SU-DHL-6 (cell line): ENCODE data around the gene LRRC53.

Experiments used
- CTCF ChIP-seq: fragments of 200-600 bp; sonication (generic); IDR thresholded peaks from one replicate; pipeline ENCODE4 v1.5.1; 2017; ENCODE audit warnings: antibody characterized with exemption, mild to moderate bottlenecking, low read length, moderate library complexity; ENCODE audit not compliant: insufficient read depth, poor library complexity, severe bottlenecking
- EZH2phosphoT487 ChIP-seq: fragments of 200-600 bp; sonication (generic), shearing (Covaris generic); conservative IDR thresholded peaks from 2 replicates; pipeline ENCODE4 v1.6.1; 2018; ENCODE audit warnings: mild to moderate bottlenecking, antibody characterized with exemption, low read length, moderate library complexity, mixed read lengths

GRCh38 chr1:74464037-74464436 lies 48.4 kb downstream of the LRRC53 start:
- no peak for TF ChIP-seq CTCF
- no peak for TF ChIP-seq EZH2phosphoT487
